ENCODE results near the gene C8A. TPM values are rescaled to one million over a fixed set of nuclear protein-coding genes. Genes with fewer than 3 reads are reported as not detected.

The C8A gene
- total and polyA plus RNA-seq, 10 of the 15 experiments (the other 5 are each of a cell fraction or from before 2014, with no cell fraction given), result not detected

- no peak overlapping the region for H2AFZ ChIP-seq (ENCODE audit: control insufficient read depth, low read depth, low read length)
- no peak for FAIRE-seq
- no peak for ATAC-seq
- H3K36me3 ChIP-seq (ENCODE audit: control insufficient read depth in 2 of 2, insufficient read depth in 2 of 2, low read length in 1 of 2), result no peaks in the 10 kb centered on the region
- in situ Hi-C loops (cut with MboI), result no loop called here
- DNase-seq (ENCODE audit: low read depth, low spot score), result no peak
- no peaks in the 10 kb centered on the region for H4K20me1 ChIP-seq (ENCODE audit: control insufficient read depth, insufficient read depth)
- no peak overlapping the region for H3K4me2 ChIP-seq (ENCODE audit: control insufficient read depth, insufficient read depth)
- no TSS peak for BruUV-seq (replicated peaks)
- TF ChIP-seq, protein P1, sequence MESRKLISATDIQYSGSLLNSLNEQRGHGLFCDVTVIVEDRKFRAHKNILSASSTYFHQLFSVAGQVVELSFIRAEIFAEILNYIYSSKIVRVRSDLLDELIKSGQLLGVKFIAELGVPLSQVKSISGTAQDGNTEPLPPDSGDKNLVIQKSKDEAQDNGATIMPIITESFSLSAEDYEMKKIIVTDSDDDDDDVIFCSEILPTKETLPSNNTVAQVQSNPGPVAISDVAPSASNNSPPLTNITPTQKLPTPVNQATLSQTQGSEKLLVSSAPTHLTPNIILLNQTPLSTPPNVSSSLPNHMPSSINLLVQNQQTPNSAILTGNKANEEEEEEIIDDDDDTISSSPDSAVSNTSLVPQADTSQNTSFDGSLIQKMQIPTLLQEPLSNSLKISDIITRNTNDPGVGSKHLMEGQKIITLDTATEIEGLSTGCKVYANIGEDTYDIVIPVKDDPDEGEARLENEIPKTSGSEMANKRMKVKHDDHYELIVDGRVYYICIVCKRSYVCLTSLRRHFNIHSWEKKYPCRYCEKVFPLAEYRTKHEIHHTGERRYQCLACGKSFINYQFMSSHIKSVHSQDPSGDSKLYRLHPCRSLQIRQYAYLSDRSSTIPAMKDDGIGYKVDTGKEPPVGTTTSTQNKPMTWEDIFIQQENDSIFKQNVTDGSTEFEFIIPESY (IDR thresholded peaks at IDR 0.05), result no peak
- TF ChIP-seq, protein P2, sequence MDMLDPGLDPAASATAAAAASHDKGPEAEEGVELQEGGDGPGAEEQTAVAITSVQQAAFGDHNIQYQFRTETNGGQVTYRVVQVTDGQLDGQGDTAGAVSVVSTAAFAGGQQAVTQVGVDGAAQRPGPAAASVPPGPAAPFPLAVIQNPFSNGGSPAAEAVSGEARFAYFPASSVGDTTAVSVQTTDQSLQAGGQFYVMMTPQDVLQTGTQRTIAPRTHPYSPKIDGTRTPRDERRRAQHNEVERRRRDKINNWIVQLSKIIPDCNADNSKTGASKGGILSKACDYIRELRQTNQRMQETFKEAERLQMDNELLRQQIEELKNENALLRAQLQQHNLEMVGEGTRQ (IDR thresholded peaks at IDR 0.05; ENCODE audit: borderline replicate concordance, low read depth, low read length), result no peak
- TF ChIP-seq SPI1 (IDR thresholded peaks at IDR 0.05; ENCODE audit: borderline replicate concordance, insufficient read depth, low read depth, low read length), result no peak
- H3K9ac ChIP-seq (ENCODE audit: control insufficient read depth, insufficient read depth, low read length), result no peak overlapping the region
- ChIA-PET POLR2A (no interaction called here), CTCF (no interaction called here), SMC1A (ENCODE audit: uncharacterized antibody, unreplicated experiment) (no interaction called here), RAD21 (ENCODE audit: unreplicated experiment) (no interaction called here)
- no peaks in the 10 kb centered on the region for H3K27me3 ChIP-seq (replicated peaks in 1 of 2; ENCODE audit: control insufficient read depth in 2 of 2, insufficient read depth in 2 of 2, low read length in 1 of 2)
- H3K79me2 ChIP-seq (ENCODE audit: control insufficient read depth, insufficient read depth, low read length), result no peaks in the 10 kb centered on the region
- no peaks in the 10 kb centered on the region for H3K4me1 ChIP-seq (ENCODE audit: control insufficient read depth, insufficient read depth, low read length)
- no peak overlapping the region for H3K4me3 ChIP-seq
- intact Hi-C loops (cut with micrococcal nuclease; ENCODE audit: unreplicated experiment), result no loop called here
- H3K27ac ChIP-seq (ENCODE audit: control insufficient read depth, insufficient read depth), result no peak overlapping the region
- no peaks in the 10 kb centered on the region for H3K9me3 ChIP-seq (replicated peaks; ENCODE audit: control insufficient read depth, insufficient read depth, low read length)
Measured at GRCh38 chr1:56859287-56859686, 4.7 kb downstream of the C8A start.

DNA sequence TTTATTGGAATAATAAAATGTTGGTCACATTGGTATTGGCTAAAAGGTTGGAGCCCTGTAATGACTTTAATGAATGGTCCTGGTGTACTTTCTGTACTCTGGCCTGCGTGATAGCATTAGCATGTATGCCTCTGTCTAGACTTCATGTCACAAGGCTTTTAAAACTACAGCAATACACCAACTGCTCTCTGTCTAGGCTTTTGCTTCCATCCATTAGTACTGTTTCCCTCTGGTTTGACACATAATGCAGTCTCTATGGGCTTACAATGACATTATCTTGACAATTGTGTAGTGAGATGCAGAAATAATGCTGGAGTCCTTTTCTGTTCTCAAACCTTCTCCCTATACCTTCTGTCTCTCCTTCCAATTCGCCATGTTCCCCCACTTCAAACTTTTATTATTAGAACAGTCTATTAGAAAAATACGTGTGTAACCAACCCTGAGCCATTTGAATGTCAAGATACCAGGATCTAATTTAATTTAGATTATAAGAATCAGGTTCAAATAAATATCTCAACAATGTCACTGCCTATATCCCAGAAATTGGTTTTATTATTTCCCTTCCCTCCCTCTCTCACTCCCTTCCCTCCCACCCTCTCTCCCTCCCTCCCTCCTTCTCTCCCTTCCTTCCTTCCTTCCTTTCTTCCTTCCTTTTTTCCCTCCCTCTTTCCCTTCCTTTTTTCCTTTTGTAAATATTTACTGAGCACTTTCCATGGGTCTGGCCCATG is 8.8 kb downstream of the C8A start:
- no peak overlapping the region for H3K27ac ChIP-seq (ENCODE audit: control insufficient read depth, insufficient read depth)
- CTCF ChIA-PET, result no interaction called here
- H2AFZ ChIP-seq (ENCODE audit: control insufficient read depth, low read depth, low read length), result no peak overlapping the region
- in situ Hi-C loops (cut with MboI), result no loop called here
- 0% methylated on average over 3 of the region's 3 CpGs for WGBS (ENCODE audit: insufficient coverage, insufficient replicate concordance, low lambda C conversion rate, missing lambda C conversion rate)
- FAIRE-seq (no peak), ATAC-seq (no peak), DNase-seq (ENCODE audit: low read depth, low spot score) (no peak)
- H3K9ac ChIP-seq (ENCODE audit: control insufficient read depth, insufficient read depth, low read length), result no peak overlapping the region
- RAD21 ChIA-PET (ENCODE audit: unreplicated experiment), result no interaction called here
- no peak overlapping the region for H3K4me3 ChIP-seq
- intact Hi-C loops (cut with micrococcal nuclease; ENCODE audit: unreplicated experiment), result no loop called here
- H3K36me3 ChIP-seq (ENCODE audit: control insufficient read depth in 2 of 2, insufficient read depth in 2 of 2, low read length in 1 of 2), result no peaks in the 10 kb centered on the region
- H4K20me1 ChIP-seq (ENCODE audit: control insufficient read depth, insufficient read depth), result no peaks in the 10 kb centered on the region
- POLR2A ChIA-PET, result no interaction called here
- no peaks in the 10 kb centered on the region for H3K4me1 ChIP-seq (ENCODE audit: control insufficient read depth, insufficient read depth, low read length)
- no peaks in the 10 kb centered on the region for H3K27me3 ChIP-seq (replicated peaks in 1 of 2; ENCODE audit: control insufficient read depth in 2 of 2, insufficient read depth in 2 of 2, low read length in 1 of 2)
- no peaks in the 10 kb centered on the region for H3K79me2 ChIP-seq (ENCODE audit: control insufficient read depth, insufficient read depth, low read length)
- no peaks in the 10 kb centered on the region for H3K9me3 ChIP-seq (replicated peaks; ENCODE audit: control insufficient read depth, insufficient read depth, low read length)
- H3K4me2 ChIP-seq (ENCODE audit: control insufficient read depth, insufficient read depth), result no peak overlapping the region
- BruUV-seq (replicated peaks), result no TSS peak
- SMC1A ChIA-PET (ENCODE audit: uncharacterized antibody, unreplicated experiment), result no interaction called here
- TF ChIP-seq ETV6 (conservative IDR thresholded peaks at IDR 0.05 in 1 of 2, IDR thresholded peaks at IDR 0.05 in 1 of 2; ENCODE audit: borderline replicate concordance in 1 of 2, low read depth in 1 of 2) (no peak), SRF (IDR thresholded peaks at IDR 0.05; ENCODE audit: low read depth in 2 of 2, low read length in 2 of 2) (no peak), STAT1 (conservative IDR thresholded peaks at IDR 0.05) (no peak), CHD1 (IDR thresholded peaks at IDR 0.05; ENCODE audit: low read depth, low read length) (no peak), ZNF207 (IDR thresholded peaks at IDR 0.05; ENCODE audit: borderline replicate concordance) (no peak), MTA2 (IDR thresholded peaks at IDR 0.05; ENCODE audit: low read depth) (no peak), WRNIP1 (IDR thresholded peaks at IDR 0.05; ENCODE audit: borderline replicate concordance, low read depth, low read length) (no peak), IKZF2 (IDR thresholded peaks at IDR 0.05) (no peak), KDM1A (IDR thresholded peaks at IDR 0.05; ENCODE audit: borderline replicate concordance) (no peak), CBX5 (IDR thresholded peaks at IDR 0.05; ENCODE audit: low read depth) (no peak)

Data from GM12878 (cell line).